WTC11 (cell line): ENCODE measurements around the gene ATG7.
"Not testable (repeated sequence)": the region's sequence is repeated elsewhere in the genome, so short reads cannot be mapped to it uniquely, and the experiment has no call there.

Experiments used
- ELF4 ChIP-seq: sonication (generic); formaldehyde crosslinking; IDR thresholded peaks from 2 replicates; pipeline ENCODE4 v1.8.1; 2022; ENCODE audit warnings: low read depth, mild to moderate bottlenecking, moderate library complexity, missing genetic modification reagents
- EMX1 ChIP-seq: fragments of 250-450 bp; sonication (Bioruptor Pico); IDR thresholded peaks from 2 replicates; pipeline ENCODE4 v1.8.0; 2021; ENCODE audit warnings: mild to moderate bottlenecking
- JUN ChIP-seq: sonication (generic); formaldehyde crosslinking; IDR thresholded peaks from 2 replicates; pipeline ENCODE4 v1.8.0; 2023; ENCODE audit warnings: mild to moderate bottlenecking, missing genetic modification reagents
- TEAD4 ChIP-seq: sonication (generic); formaldehyde crosslinking; IDR thresholded peaks from 2 replicates; pipeline ENCODE4 v1.8.0; 2022; ENCODE audit warnings: mild to moderate bottlenecking, missing genetic modification reagents
- ZNF263 ChIP-seq: sonication (generic); formaldehyde crosslinking; IDR thresholded peaks from 2 replicates; pipeline ENCODE4 v1.8.1; 2022; ENCODE audit warnings: low read depth, mild to moderate bottlenecking, moderate library complexity, missing genetic modification reagents
- ZNF416 ChIP-seq: fragments of 250-450 bp; sonication (Bioruptor Pico); IDR thresholded peaks from 2 replicates; pipeline ENCODE4 v1.9.0; 2021; ENCODE audit warnings: mild to moderate bottlenecking, inconsistent platforms
- ZNF423 ChIP-seq: fragments of 250-450 bp; sonication (Bioruptor Pico); IDR thresholded peaks from 2 replicates; pipeline ENCODE4 v2.1.2; 2022; ENCODE audit warnings: mild to moderate bottlenecking, moderate library complexity
- TF ChIP-seq, protein P1 (sequence below): fragments of 250-450 bp; sonication (Bioruptor Pico); IDR thresholded peaks from 2 replicates; pipeline ENCODE4 v2.1.2; 2022; ENCODE audit warnings: mild to moderate bottlenecking, moderate library complexity
- TF ChIP-seq, protein P2 (sequence below): fragments of 200-600 bp; IDR thresholded peaks from 2 replicates; pipeline ENCODE4 v1.8.0; 2022; ENCODE audit warnings: antibody characterized with exemption
- TF ChIP-seq, protein P3 (sequence below): sonication (generic); formaldehyde crosslinking; IDR thresholded peaks from 2 replicates; pipeline ENCODE4 v1.8.0; 2022; ENCODE audit warnings: missing genetic modification reagents
- TF ChIP-seq, protein P4 (sequence below): sonication (generic); formaldehyde crosslinking; IDR thresholded peaks from 2 replicates; pipeline ENCODE4 v1.8.0; 2023; ENCODE audit warnings: missing genetic modification reagents
- TF ChIP-seq, protein P5 (sequence below): sonication (generic); formaldehyde crosslinking; IDR thresholded peaks from 2 replicates; pipeline ENCODE4 v1.8.0; 2022; ENCODE audit warnings: mild to moderate bottlenecking, missing genetic modification reagents
- TF ChIP-seq, protein P6 (sequence below): sonication (generic); formaldehyde crosslinking; IDR thresholded peaks from 2 replicates; pipeline ENCODE4 v1.8.1; 2023; ENCODE audit warnings: mild to moderate bottlenecking, missing genetic modification reagents, moderate library complexity
- TF ChIP-seq, protein P7 (sequence below): sonication (generic); formaldehyde crosslinking; IDR thresholded peaks from 2 replicates; pipeline ENCODE4 v1.8.0; 2022; ENCODE audit warnings: mild to moderate bottlenecking, missing genetic modification reagents

DNA sequence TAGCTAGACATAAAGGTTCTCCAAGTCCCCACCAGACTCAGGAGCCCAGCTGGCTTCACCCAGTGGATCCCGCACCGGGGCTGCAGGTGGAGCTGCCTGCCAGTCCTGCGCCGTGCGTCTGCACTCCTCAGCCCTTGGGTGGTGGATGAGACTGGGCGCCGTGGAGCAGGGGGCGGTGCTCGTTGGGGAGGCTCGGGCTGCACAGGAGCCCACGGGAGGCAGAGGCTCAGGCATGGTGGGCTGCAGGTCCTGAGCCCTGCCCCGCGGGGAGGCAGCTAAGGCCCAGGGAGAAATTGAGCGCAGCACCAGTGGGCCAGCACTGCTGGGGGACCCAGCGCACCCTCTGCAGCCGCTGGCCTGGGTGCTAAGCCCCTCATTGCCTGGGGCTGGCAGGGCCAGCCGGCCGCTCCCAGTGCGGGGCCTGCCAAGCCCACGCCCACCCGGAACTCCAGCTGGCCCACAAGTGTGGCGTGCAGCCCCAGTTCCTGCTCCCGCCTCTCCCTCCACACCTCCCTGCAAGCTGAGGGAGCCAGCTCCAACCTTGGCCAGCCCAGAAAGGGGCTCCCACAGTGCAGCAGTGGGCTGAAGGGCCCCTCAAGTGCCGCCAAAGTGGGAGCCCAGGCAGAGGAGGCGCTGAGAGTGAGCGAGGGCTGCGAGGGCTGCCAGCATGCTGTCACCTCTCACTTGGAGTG, 241.1 kb downstream of the ATG7 start:
- TF ChIP-seq, protein P1, sequence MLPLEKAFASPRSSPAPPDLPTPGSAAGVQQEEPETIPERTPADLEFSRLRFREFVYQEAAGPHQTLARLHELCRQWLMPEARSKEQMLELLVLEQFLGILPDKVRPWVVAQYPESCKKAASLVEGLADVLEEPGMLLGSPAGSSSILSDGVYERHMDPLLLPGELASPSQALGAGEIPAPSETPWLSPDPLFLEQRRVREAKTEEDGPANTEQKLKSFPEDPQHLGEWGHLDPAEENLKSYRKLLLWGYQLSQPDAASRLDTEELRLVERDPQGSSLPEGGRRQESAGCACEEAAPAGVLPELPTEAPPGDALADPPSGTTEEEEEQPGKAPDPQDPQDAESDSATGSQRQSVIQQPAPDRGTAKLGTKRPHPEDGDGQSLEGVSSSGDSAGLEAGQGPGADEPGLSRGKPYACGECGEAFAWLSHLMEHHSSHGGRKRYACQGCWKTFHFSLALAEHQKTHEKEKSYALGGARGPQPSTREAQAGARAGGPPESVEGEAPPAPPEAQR (CRISPR knock-in tag), result not testable (repeated sequence)
- TF ChIP-seq, protein P2, sequence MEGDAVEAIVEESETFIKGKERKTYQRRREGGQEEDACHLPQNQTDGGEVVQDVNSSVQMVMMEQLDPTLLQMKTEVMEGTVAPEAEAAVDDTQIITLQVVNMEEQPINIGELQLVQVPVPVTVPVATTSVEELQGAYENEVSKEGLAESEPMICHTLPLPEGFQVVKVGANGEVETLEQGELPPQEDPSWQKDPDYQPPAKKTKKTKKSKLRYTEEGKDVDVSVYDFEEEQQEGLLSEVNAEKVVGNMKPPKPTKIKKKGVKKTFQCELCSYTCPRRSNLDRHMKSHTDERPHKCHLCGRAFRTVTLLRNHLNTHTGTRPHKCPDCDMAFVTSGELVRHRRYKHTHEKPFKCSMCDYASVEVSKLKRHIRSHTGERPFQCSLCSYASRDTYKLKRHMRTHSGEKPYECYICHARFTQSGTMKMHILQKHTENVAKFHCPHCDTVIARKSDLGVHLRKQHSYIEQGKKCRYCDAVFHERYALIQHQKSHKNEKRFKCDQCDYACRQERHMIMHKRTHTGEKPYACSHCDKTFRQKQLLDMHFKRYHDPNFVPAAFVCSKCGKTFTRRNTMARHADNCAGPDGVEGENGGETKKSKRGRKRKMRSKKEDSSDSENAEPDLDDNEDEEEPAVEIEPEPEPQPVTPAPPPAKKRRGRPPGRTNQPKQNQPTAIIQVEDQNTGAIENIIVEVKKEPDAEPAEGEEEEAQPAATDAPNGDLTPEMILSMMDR, result not testable (repeated sequence)
- not testable (repeated sequence) for TF ChIP-seq ZNF423 (CRISPR knock-in tag); TEAD4 (CRISPR knock-in tag); JUN (CRISPR knock-in tag); ELF4; ZNF416 (CRISPR knock-in tag); ZNF263 (CRISPR knock-in tag); EMX1
- TF ChIP-seq, protein P3, sequence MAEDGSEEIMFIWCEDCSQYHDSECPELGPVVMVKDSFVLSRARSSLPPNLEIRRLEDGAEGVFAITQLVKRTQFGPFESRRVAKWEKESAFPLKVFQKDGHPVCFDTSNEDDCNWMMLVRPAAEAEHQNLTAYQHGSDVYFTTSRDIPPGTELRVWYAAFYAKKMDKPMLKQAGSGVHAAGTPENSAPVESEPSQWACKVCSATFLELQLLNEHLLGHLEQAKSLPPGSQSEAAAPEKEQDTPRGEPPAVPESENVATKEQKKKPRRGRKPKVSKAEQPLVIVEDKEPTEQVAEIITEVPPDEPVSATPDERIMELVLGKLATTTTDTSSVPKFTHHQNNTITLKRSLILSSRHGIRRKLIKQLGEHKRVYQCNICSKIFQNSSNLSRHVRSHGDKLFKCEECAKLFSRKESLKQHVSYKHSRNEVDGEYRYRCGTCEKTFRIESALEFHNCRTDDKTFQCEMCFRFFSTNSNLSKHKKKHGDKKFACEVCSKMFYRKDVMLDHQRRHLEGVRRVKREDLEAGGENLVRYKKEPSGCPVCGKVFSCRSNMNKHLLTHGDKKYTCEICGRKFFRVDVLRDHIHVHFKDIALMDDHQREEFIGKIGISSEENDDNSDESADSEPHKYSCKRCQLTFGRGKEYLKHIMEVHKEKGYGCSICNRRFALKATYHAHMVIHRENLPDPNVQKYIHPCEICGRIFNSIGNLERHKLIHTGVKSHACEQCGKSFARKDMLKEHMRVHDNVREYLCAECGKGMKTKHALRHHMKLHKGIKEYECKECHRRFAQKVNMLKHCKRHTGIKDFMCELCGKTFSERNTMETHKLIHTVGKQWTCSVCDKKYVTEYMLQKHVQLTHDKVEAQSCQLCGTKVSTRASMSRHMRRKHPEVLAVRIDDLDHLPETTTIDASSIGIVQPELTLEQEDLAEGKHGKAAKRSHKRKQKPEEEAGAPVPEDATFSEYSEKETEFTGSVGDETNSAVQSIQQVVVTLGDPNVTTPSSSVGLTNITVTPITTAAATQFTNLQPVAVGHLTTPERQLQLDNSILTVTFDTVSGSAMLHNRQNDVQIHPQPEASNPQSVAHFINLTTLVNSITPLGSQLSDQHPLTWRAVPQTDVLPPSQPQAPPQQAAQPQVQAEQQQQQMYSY (CRISPR knock-in tag), result not testable (repeated sequence)
- TF ChIP-seq, protein P4, sequence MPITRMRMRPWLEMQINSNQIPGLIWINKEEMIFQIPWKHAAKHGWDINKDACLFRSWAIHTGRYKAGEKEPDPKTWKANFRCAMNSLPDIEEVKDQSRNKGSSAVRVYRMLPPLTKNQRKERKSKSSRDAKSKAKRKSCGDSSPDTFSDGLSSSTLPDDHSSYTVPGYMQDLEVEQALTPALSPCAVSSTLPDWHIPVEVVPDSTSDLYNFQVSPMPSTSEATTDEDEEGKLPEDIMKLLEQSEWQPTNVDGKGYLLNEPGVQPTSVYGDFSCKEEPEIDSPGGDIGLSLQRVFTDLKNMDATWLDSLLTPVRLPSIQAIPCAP (CRISPR knock-in tag), result not testable (repeated sequence)
- TF ChIP-seq, protein P5, sequence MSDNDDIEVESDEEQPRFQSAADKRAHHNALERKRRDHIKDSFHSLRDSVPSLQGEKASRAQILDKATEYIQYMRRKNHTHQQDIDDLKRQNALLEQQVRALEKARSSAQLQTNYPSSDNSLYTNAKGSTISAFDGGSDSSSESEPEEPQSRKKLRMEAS (CRISPR knock-in tag), result not testable (repeated sequence)
- TF ChIP-seq, protein P6, sequence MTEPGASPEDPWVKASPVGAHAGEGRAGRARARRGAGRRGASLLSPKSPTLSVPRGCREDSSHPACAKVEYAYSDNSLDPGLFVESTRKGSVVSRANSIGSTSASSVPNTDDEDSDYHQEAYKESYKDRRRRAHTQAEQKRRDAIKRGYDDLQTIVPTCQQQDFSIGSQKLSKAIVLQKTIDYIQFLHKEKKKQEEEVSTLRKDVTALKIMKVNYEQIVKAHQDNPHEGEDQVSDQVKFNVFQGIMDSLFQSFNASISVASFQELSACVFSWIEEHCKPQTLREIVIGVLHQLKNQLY (CRISPR knock-in tag), result not testable (repeated sequence)
- TF ChIP-seq, protein P7, sequence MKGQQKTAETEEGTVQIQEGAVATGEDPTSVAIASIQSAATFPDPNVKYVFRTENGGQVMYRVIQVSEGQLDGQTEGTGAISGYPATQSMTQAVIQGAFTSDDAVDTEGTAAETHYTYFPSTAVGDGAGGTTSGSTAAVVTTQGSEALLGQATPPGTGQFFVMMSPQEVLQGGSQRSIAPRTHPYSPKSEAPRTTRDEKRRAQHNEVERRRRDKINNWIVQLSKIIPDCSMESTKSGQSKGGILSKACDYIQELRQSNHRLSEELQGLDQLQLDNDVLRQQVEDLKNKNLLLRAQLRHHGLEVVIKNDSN (CRISPR knock-in tag), result not testable (repeated sequence)
